Sigmoid colon (tissue), 4 donors: ENCODE measurements around the gene HNRNPU.
"Not testable (repeated sequence)": the region's sequence is repeated elsewhere in the genome, so short reads cannot be mapped to it uniquely, and the experiment has no call there.

Source experiments
- EP300 ChIP-seq, 4 donors: sonication (generic); formaldehyde crosslinking; IDR thresholded peaks; one replicate each; pipeline ENCODE4 v1.6.1; 2017; ENCODE audit warnings: antibody characterized with exemption in 4 of 4
- POLR2A ChIP-seq, 2 donors: fragments of 450-650 bp; IDR thresholded peaks; one replicate each; pipeline ENCODE4 v1.6.1; 2016; ENCODE audit warnings: antibody characterized with exemption in 2 of 2, mild to moderate bottlenecking in 2 of 2, moderate library complexity in 2 of 2
- POLR2AphosphoS5 ChIP-seq, 4 donors: sonication (generic); formaldehyde crosslinking; IDR thresholded peaks; one replicate each; pipeline ENCODE4 v1.6.1; 2017; ENCODE audit warnings: antibody characterized with exemption in 4 of 4
- TF ChIP-seq, protein P1 (sequence below), 4 experiments: fragments of 450-650 bp in 3 of 4; fragments of 200-600 bp in 1 of 4; IDR thresholded peaks; one replicate each; pipeline ENCODE4 v1.5.1; 2016 to 2019; ENCODE audit warnings: antibody characterized with exemption in 4 of 4, mild to moderate bottlenecking in 3 of 4, moderate library complexity in 2 of 4

DNA sequence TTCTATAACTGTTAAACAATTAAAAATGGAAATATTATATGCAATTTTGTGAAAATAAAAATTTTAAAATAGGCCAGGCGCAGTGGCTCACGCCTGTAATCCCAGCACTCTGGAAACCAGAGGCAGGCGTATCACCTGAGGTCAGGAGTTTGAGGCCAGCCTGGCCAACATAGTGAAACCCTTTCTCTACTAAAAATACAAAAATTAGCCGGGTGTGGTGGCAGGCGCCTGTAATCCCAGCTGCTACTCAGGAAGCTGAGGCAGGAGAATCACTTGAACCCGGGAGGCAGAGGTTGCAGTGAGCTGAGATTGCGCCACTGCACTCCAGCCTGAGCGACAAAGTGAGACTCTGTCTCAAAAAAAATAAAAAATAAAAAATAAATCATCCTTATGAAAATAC is 31.1 kb downstream of the HNRNPU start:
- TF ChIP-seq, protein P1, sequence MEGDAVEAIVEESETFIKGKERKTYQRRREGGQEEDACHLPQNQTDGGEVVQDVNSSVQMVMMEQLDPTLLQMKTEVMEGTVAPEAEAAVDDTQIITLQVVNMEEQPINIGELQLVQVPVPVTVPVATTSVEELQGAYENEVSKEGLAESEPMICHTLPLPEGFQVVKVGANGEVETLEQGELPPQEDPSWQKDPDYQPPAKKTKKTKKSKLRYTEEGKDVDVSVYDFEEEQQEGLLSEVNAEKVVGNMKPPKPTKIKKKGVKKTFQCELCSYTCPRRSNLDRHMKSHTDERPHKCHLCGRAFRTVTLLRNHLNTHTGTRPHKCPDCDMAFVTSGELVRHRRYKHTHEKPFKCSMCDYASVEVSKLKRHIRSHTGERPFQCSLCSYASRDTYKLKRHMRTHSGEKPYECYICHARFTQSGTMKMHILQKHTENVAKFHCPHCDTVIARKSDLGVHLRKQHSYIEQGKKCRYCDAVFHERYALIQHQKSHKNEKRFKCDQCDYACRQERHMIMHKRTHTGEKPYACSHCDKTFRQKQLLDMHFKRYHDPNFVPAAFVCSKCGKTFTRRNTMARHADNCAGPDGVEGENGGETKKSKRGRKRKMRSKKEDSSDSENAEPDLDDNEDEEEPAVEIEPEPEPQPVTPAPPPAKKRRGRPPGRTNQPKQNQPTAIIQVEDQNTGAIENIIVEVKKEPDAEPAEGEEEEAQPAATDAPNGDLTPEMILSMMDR (IDR thresholded peaks at IDR 0.05): not testable (repeated sequence)
- not testable (repeated sequence) for TF ChIP-seq POLR2A, EP300, POLR2AphosphoS5 (IDR thresholded peaks at IDR 0.05)
